RWPE1 (cell line): ENCODE results near the gene SLC27A1.

Source experiments
- CTCF ChIA-PET: fragments of 350-600 bp; sonication (Branson Sonifier 250); formaldehyde crosslinking; extraction: SDS; loops from one replicate; lab custom pipeline; 2021; lab: Yijun Ruan, JAX
- POLR2A ChIA-PET: fragments of 400-600 bp; formaldehyde crosslinking; extraction: SDS; loops from one replicate; lab custom pipeline; 2020; ENCODE audit warnings: antibody characterized with exemption; ENCODE audit not compliant: low non-redundant PET; lab: Yijun Ruan, JAX
- DNase-seq: peaks from one replicate; pipeline ENCODE4 v3.0.0; 2012; ENCODE audit warnings: low spot score
- H3K27ac ChIP-seq: fragments of 450-650 bp; 2 replicates; pipeline ENCODE4 v1.5.1; 2017
- TF ChIP-seq, protein P1 (sequence below): fragments of 450-650 bp; conservative IDR thresholded peaks from 2 replicates; pipeline ENCODE4 v1.5.1; 2017; ENCODE audit warnings: low read depth, mild to moderate bottlenecking

Gene SLC27A1

DNA sequence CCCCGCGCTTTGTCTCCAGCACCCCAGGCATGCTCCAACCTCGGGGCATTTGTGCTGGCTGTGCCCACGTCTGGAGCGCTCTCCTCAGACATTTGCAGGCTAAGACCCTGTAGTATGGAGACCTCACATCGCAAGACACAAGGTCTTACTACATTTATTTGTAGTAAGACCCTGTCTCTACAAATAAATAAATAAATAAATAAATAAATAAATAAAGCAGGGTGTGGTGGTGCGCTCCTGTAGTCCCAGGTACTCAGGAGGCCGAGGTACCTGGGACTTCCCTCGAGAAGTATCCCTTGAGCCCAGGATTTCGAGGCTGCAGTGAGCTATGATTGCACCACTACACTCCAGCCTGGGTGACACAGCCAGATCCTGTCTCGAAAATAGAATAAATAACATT, 14.2 kb upstream of the SLC27A1 start:
- ChIA-PET POLR2A (no interaction called here), CTCF (no interaction called here)
- TF ChIP-seq, protein P1, sequence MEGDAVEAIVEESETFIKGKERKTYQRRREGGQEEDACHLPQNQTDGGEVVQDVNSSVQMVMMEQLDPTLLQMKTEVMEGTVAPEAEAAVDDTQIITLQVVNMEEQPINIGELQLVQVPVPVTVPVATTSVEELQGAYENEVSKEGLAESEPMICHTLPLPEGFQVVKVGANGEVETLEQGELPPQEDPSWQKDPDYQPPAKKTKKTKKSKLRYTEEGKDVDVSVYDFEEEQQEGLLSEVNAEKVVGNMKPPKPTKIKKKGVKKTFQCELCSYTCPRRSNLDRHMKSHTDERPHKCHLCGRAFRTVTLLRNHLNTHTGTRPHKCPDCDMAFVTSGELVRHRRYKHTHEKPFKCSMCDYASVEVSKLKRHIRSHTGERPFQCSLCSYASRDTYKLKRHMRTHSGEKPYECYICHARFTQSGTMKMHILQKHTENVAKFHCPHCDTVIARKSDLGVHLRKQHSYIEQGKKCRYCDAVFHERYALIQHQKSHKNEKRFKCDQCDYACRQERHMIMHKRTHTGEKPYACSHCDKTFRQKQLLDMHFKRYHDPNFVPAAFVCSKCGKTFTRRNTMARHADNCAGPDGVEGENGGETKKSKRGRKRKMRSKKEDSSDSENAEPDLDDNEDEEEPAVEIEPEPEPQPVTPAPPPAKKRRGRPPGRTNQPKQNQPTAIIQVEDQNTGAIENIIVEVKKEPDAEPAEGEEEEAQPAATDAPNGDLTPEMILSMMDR, result no peak
- H3K27ac ChIP-seq, result no peak overlapping the region
- no peak for DNase-seq

DNA sequence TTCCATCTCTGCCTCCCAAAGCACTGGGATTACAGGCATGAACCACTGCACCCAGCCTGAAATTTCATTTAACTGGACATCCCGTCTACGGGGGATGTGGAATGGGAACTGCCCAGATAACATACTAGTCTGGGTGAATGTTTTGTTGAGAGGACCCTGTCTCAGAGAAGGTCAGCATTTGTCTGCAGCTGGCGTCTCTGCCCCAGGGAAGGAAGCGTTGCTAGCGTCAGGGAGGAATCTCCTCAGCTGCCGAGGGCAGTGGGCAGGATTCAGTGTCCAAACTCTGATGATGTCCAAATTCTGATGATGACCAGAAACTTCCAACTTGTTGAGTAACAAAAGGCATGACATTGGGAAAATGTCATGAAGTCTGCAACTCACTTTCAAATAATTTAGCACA, 12.7 kb upstream of the SLC27A1 start:
- no peak overlapping the region for H3K27ac ChIP-seq
- TF ChIP-seq, protein P1, result no peak
- POLR2A ChIA-PET, result no interaction called here
- DNase-seq, result no peak
- CTCF ChIA-PET, result interaction anchor here (0.6 to 0.7 kb wide), 2 partner anchors 27 to 55 kb away, joined by 3 read pairs; no protein-coding TSS in a partner anchor

DNA sequence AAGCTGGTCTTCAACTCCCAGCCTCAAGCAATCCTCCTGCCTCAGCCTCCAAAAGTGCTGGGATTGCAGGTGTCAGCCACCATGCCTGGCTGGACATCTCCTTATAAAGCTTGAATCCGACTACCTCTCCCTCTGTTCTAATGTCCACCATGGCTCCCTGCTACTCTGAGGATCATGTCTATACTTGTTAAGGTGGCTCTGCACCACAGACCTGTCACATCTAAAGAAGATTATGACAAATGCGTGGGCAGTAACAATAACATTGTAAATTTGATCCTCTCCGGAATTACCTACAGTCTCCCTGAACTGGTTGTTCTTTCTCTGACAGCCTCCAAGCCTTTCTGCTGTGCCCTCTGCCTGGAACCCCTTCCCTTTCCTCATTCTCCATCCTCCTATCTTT, 11.4 kb upstream of the SLC27A1 start:
- H3K27ac ChIP-seq, result no peak overlapping the region
- CTCF ChIA-PET, result interaction anchor here (0.7 to 0.8 kb wide), 2 partner anchors 11 to 34 kb away, joined by 3 to 4 read pairs; no protein-coding TSS in a partner anchor
- no peak for DNase-seq
- POLR2A ChIA-PET, result no interaction called here
- TF ChIP-seq, protein P1, result no peak

DNA sequence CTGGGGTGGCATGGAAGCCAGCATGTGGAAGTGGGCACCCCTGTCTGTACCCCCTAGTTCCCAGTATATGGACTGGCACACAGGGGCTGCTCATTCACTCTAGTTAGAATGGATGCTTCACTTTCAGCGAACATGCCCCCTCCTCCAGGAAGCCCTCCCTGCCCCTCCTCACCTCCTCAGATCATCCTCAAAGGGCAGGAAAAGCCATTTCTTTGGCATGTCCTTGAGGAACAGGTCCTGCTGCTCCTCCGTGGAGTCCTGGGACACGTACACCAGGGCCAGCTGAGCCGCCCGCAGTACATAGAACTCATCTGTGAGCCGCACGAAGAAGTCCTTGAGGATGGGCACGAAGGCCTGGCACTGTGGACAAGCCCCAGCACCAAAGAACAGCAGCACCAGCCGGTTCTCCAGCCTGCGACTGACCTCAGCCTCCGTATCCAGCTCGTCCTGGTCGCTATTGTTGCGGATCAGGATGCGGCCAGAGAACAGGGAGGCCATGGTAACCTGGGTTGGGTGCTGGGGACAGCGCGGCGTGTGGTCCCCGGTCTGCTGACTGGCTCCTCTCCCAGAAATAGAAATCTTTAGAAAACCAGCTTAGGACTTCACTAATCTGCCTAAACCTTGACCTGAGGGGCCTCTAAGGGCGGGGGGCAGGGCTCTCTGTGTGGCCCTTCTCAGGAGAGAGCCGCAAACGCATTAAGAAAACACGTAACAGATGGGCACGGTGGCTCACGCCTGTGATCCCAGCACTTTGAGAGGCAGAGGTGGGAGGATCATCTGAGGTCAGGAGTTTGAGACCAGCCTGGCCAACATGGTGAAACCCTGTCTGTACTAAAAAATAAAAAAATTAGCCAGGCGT, 9.7 kb upstream of the SLC27A1 start, which contains the start of gene NXNL1:
Gene NXNL1 (minus strand): TSS at position 555 of the 859 bp plus-strand sequence. CDS start 57 bp downstream, at position 498.
- no peak for DNase-seq
- POLR2A ChIA-PET, result no interaction called here
- CTCF ChIA-PET, result interaction anchor here (0.6 to 1.0 kb wide), 3 partner anchors 35 to 69 kb away, joined by 3 to 5 read pairs (median 3); no protein-coding TSS in a partner anchor
- TF ChIP-seq, protein P1, result no peak
- no peak within 1 kb of the TSS for H3K27ac ChIP-seq

DNA sequence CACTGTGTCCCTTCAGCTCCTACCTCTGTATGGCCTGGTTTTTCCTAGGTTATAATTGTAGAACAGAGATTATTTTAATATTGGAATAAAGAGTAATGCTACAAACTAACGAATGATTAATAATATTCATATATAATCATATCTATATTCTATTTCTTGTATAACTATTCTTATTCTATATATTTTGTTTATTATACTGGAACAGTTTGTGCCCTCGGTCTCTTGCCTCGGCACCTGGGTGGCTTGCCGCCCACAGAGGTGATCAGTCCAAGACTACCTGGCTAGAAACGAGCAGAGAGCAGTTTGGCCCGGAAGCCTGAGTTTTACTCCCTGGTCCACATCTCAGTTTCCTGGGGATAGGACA, 3.9 kb upstream of the SLC27A1 start:
- POLR2A ChIA-PET, result no interaction called here
- TF ChIP-seq, protein P1, result peak; percentile 23; the same call in 1 of the 2 replicates
- DNase-seq, result no peak
- CTCF ChIA-PET, result interaction anchor here (0.6 to 1.0 kb wide), 7 partner anchors 25 to 121 kb away, joined by 3 to 4 read pairs (median 3); partner anchors contain the start of gene MVB12A
- peak overlapping the region; percentile 99 for H3K27ac ChIP-seq

DNA sequence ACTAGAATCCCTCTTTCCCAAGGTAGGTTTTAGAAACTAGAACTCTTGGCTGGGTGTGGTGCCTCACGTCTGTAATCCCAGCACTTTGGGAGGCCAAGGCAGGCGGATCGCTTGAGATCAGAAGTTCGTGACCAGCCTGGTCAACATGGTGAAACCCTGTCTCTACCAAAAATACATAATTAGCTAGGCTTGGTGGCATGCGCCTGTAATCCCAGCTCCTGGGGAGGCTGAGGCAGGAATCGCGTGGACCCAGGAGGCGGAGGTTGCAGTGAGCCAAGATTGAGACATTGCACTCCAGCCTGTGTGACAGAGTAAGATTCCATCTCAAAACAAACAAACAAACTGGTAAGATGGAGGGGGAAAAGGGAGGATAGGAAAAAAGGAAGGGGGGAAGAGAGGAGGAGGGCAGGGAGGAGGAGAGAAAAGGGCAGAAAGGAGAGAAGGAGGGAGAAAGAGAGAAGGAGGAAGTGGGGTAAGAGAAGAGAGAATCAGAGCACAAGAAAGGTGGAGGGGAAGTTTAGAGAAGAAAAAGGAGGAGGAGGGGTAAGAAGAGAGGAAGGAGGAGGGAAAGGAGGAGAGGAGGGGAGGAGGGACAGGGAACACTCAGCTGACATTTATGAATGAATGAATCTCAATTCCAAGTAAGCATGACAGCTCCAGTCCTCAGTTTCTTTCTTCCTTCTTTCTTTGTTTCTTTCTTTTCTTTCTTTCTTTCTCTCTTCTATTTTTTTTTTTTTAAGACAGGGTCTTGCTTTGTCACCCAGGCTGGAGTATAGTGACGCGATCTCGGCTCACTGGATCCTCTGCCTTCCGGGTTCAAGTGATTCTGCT, 2.6 kb upstream of the SLC27A1 start:
- CTCF ChIA-PET, result interaction anchor here (0.6 kb wide), 1 partner anchor 1358 kb away, joined by 5 read pairs; no protein-coding TSS in a partner anchor
- POLR2A ChIA-PET, result no interaction called here
- TF ChIP-seq, protein P1, result no peak
- no peak for DNase-seq
- H3K27ac ChIP-seq, result peak overlapping the region; percentile 99
